K562 (cell line): Measurements from ENCODE around the gene TRMT10B. TPM values are rescaled to one million over a fixed set of nuclear protein-coding genes. Genes with fewer than 3 reads are reported as not detected.

Experiments used
- KDM4B ChIP-seq, 2 experiments: fragments of 450-650 bp in 1 of 2; sonication (generic) in 1 of 2; IDR thresholded peaks; 2 replicates each; pipeline ENCODE4 v1.6.1; 2016 to 2017; ENCODE audit warnings: borderline replicate concordance in 2 of 2, antibody characterized with exemption in 1 of 2, low read depth in 1 of 2, mild to moderate bottlenecking in 1 of 2
- MAFF ChIP-seq: IDR thresholded peaks from 2 replicates; pipeline ENCODE4 v1.6.1; 2012; ENCODE audit warnings: low read length, improper control_type of control experiment
- POLR2H ChIP-seq: IDR thresholded peaks from 2 replicates; pipeline ENCODE4 v1.6.1; 2016; ENCODE audit warnings: missing genetic modification characterization, low read depth, mild to moderate bottlenecking, control low read depth, missing compliant biosample characterization, moderate library complexity
- RBM14 ChIP-seq: fragments of 200-400 bp; formaldehyde crosslinking; IDR thresholded peaks from 2 replicates; pipeline ENCODE4 v1.6.1; 2018; ENCODE audit warnings: low read depth, mild to moderate bottlenecking, low read length, moderate library complexity, borderline replicate concordance; ENCODE audit not compliant: insufficient read depth
- RFX5 ChIP-seq: IDR thresholded peaks from 2 replicates; pipeline ENCODE4 v1.6.1; 2011; ENCODE audit warnings: low read depth, mild to moderate bottlenecking, improper control_type of control experiment, low read length
- SIX5 ChIP-seq, 2 experiments: IDR thresholded peaks; 2 replicates each; pipeline ENCODE4 v1.6.1; 2011; ENCODE audit warnings: low read length in 2 of 2, borderline replicate concordance in 1 of 2, low read depth in 1 of 2, mild to moderate bottlenecking in 1 of 2, moderate library complexity in 1 of 2; ENCODE audit not compliant: insufficient read depth in 1 of 2
- SMARCB1 ChIP-seq: IDR thresholded peaks from 2 replicates; pipeline ENCODE4 v1.6.1; 2011; ENCODE audit warnings: improper control_type of control experiment, low read depth; ENCODE audit not compliant: insufficient read length
- TRIM24 ChIP-seq, 2 experiments: fragments of 450-650 bp; IDR thresholded peaks; 2 replicates each; pipeline ENCODE4 v1.6.1; 2016
- ZNF583 ChIP-seq: fragments of 250-450 bp; sonication (Bioruptor Pico); IDR thresholded peaks from 2 replicates; pipeline ENCODE4 v1.4.0; 2020
- polyA plus RNA-seq, 8 experiments: library from polyadenylated mRNA; depleted of rRNA in 4 of 8; stranded (reverse) in 5 of 8; unstranded in 3 of 8; fragments of >200 nt; fragmentation: Nextera tagmentation in 2 of 8; fragmentation: Illumina TruSeq in 1 of 8; extraction: Ambion mirVana in 2 of 8; extraction: Trizol in 1 of 8; gene quantifications; 2 replicates each; pipeline versions ENCODE4 v1.2.1 to v1.2.3, GENCODE V29; 2011 to 2014; ENCODE audit warnings: inconsistent platforms in 1 of 8, missing spikeins in 1 of 8
- total RNA-seq, 7 experiments: library from RNA; depleted of rRNA in 6 of 7; stranded (reverse); fragments of >200 nt in 6 of 7; fragmentation: Illumina TruSeq in 2 of 7; extraction: Trizol in 2 of 7; gene quantifications; 2 replicates each; pipeline versions ENCODE4 v1.2.1 to v1.2.3, GENCODE V29; 2011 to 2021; ENCODE audit warnings: low replicate concordance in 1 of 7
- TF ChIP-seq, protein P1 (sequence below): fragments of 250-450 bp; sonication (Bioruptor Pico); IDR thresholded peaks from 2 replicates; pipeline ENCODE4 v1.5.1; 2021; ENCODE audit warnings: mild to moderate bottlenecking
- TF ChIP-seq, protein P2 (sequence below): fragments of 450-650 bp; formaldehyde crosslinking; IDR thresholded peaks from 2 replicates; pipeline ENCODE4 v1.4.0; 2022; ENCODE audit warnings: mild to moderate bottlenecking, moderate library complexity
- TF ChIP-seq, protein P3 (sequence below): fragments of 450-650 bp; IDR thresholded peaks from 2 replicates; pipeline ENCODE4 v1.6.1; 2017; ENCODE audit warnings: antibody characterized with exemption
- TF ChIP-seq, protein P4 (sequence below), 2 experiments: fragments of 450-650 bp in 1 of 2; sonication (generic) in 1 of 2; formaldehyde crosslinking in 1 of 2; IDR thresholded peaks; 2 replicates each; pipeline versions ENCODE4 v1.7.1 to v1.9.0; 2016 to 2022; ENCODE audit warnings: inconsistent platforms in 1 of 2, mild to moderate bottlenecking in 1 of 2, missing genetic modification reagents in 1 of 2

The TRMT10B gene
- total and polyA plus RNA-seq, 9 of the 15 experiments (the other 6 are each of a cell fraction or from before 2014, with no cell fraction given) = 2.9 to 13.4 (median 7.0) TPM

DNA sequence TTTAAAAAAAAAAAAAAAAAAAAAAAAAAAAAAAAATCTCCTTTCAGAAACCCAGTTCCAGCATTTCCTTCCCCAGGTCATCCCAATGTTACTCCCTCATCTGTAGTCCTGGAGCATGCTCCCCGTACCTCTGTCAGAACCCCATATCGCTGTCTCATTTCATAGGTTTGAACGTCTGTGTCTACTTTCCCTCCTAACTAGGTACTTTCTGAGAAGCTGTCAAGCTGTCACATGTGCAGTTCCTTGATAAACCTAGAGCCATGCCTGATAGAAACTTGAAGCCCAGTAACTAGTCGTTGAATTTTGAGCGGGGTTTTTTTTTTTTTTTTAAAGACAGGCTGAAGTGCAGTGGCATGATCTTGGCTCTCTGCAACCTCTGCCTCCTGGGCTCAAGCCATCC lies 15.7 kb downstream of the TRMT10B start (continued):
- TF ChIP-seq, protein P1, sequence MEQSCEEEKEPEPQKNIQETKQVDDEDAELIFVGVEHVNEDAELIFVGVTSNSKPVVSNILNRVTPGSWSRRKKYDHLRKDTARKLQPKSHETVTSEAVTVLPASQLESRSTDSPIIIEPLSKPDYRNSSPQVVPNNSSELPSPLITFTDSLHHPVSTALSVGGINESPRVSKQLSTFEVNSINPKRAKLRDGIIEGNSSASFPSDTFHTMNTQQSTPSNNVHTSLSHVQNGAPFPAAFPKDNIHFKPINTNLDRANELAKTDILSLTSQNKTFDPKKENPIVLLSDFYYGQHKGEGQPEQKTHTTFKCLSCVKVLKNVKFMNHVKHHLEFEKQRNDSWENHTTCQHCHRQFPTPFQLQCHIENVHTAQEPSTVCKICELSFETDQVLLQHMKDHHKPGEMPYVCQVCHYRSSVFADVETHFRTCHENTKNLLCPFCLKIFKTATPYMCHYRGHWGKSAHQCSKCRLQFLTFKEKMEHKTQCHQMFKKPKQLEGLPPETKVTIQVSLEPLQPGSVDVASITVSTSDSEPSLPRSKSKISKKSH (CRISPR knock-in tag) = no peak
- TF ChIP-seq POLR2H (no peak), ZNF583 (CRISPR knock-in tag) (no peak), KDM4B (IDR thresholded peaks at IDR 0.05; ENCODE audit: borderline replicate concordance in 2 of 2, low read depth in 1 of 2) (no peak), RFX5 (no peak), MAFF (no peak), RBM14 (no peak), TRIM24 (IDR thresholded peaks at IDR 0.05) (peak; percentile 33 to 73; a peak in 3 of 4 replicates), SMARCB1 (no peak), SIX5 (IDR thresholded peaks at IDR 0.05; ENCODE audit: borderline replicate concordance in 1 of 2, insufficient read depth in 1 of 2, low read depth in 1 of 2, low read length in 2 of 2) (no peak)
- TF ChIP-seq, protein P2, sequence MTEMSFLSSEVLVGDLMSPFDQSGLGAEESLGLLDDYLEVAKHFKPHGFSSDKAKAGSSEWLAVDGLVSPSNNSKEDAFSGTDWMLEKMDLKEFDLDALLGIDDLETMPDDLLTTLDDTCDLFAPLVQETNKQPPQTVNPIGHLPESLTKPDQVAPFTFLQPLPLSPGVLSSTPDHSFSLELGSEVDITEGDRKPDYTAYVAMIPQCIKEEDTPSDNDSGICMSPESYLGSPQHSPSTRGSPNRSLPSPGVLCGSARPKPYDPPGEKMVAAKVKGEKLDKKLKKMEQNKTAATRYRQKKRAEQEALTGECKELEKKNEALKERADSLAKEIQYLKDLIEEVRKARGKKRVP (CRISPR knock-in tag) = no peak
- TF ChIP-seq, protein P3, sequence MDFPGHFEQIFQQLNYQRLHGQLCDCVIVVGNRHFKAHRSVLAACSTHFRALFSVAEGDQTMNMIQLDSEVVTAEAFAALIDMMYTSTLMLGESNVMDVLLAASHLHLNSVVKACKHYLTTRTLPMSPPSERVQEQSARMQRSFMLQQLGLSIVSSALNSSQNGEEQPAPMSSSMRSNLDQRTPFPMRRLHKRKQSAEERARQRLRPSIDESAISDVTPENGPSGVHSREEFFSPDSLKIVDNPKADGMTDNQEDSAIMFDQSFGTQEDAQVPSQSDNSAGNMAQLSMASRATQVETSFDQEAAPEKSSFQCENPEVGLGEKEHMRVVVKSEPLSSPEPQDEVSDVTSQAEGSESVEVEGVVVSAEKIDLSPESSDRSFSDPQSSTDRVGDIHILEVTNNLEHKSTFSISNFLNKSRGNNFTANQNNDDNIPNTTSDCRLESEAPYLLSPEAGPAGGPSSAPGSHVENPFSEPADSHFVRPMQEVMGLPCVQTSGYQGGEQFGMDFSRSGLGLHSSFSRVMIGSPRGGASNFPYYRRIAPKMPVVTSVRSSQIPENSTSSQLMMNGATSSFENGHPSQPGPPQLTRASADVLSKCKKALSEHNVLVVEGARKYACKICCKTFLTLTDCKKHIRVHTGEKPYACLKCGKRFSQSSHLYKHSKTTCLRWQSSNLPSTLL = no peak
- TF ChIP-seq, protein P4, sequence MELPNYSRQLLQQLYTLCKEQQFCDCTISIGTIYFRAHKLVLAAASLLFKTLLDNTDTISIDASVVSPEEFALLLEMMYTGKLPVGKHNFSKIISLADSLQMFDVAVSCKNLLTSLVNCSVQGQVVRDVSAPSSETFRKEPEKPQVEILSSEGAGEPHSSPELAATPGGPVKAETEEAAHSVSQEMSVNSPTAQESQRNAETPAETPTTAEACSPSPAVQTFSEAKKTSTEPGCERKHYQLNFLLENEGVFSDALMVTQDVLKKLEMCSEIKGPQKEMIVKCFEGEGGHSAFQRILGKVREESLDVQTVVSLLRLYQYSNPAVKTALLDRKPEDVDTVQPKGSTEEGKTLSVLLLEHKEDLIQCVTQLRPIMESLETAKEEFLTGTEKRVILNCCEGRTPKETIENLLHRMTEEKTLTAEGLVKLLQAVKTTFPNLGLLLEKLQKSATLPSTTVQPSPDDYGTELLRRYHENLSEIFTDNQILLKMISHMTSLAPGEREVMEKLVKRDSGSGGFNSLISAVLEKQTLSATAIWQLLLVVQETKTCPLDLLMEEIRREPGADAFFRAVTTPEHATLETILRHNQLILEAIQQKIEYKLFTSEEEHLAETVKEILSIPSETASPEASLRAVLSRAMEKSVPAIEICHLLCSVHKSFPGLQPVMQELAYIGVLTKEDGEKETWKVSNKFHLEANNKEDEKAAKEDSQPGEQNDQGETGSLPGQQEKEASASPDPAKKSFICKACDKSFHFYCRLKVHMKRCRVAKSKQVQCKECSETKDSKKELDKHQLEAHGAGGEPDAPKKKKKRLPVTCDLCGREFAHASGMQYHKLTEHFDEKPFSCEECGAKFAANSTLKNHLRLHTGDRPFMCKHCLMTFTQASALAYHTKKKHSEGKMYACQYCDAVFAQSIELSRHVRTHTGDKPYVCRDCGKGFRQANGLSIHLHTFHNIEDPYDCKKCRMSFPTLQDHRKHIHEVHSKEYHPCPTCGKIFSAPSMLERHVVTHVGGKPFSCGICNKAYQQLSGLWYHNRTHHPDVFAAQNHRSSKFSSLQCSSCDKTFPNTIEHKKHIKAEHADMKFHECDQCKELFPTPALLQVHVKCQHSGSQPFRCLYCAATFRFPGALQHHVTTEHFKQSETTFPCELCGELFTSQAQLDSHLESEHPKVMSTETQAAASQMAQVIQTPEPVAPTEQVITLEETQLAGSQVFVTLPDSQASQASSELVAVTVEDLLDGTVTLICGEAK (IDR thresholded peaks at IDR 0.05) = no peak
- TF ChIP-seq, protein P4 (CRISPR knock-in tag; IDR thresholded peaks at IDR 0.05) = no peak
